Subcutaneous adipose tissue (tissue), 4 donors: ENCODE data around the gene ERGIC1. TPM values are rescaled to one million over a fixed set of nuclear protein-coding genes. Genes with fewer than 3 reads are reported as not detected.

Experiments used
- CTCF ChIP-seq: fragments of 450-650 bp; IDR thresholded peaks from one replicate; pipeline ENCODE4 v1.5.1; 2016; ENCODE audit warnings: low read depth, mild to moderate bottlenecking, control low read depth, antibody characterized with exemption, moderate library complexity
- total RNA-seq, 4 donors: library from RNA; depleted of rRNA; stranded (reverse); fragments of >200 nt; gene quantifications; one replicate each; pipeline ENCODE4 v1.1.0, GENCODE V29; 2016

ERGIC1 gene
- total RNA-seq, 4 donors from 2014 or later: 94.0 to 165 (median 126) TPM

- TF ChIP-seq CTCF: no peak
Measured at GRCh38 chr5:172931001-172931536, 97.0 kb downstream of the ERGIC1 start.

GRCh38 chr5:172932313-172933017 lies 98.4 kb downstream of the ERGIC1 start:
- no peak for TF ChIP-seq CTCF

- no peak for TF ChIP-seq CTCF
Measured at GRCh38 chr5:172933238-172933637, 99.2 kb downstream of the ERGIC1 start.

- TF ChIP-seq CTCF: no peak
Measured at GRCh38 chr5:172935096-172935495, 101.0 kb downstream of the ERGIC1 start.

- no peak for TF ChIP-seq CTCF
Measured at GRCh38 chr5:172936401-172936800, 102.3 kb downstream of the ERGIC1 start.

GRCh38 chr5:172939071-172939470 lies 105.0 kb downstream of the ERGIC1 start:
- no peak for TF ChIP-seq CTCF

- TF ChIP-seq CTCF: no peak
Measured at GRCh38 chr5:172939611-172940267, 105.7 kb downstream of the ERGIC1 start.
